Trophoblast cell (in vitro differentiated cells and primary cell): ENCODE results near the gene ITPK1.
A peak's percentile ranks its signal among the peaks of the same experiment; 100 is the strongest.

Experiments used
- DNase-seq, 2 donors: peaks; one replicate each; pipeline ENCODE4 v3.0.0-alpha.2; 2016
- H2AFZ ChIP-seq: 2 replicates; pipeline ENCODE4 v1.6.1; 2013; ENCODE audit warnings: low read length, moderate library complexity, mild to moderate bottlenecking; ENCODE audit not compliant: insufficient read depth, poor library complexity
- H2AK5ac ChIP-seq: 2 replicates; pipeline ENCODE4 v1.6.1; 2013; ENCODE audit warnings: mild to moderate bottlenecking, low read length
- H2BK120ac ChIP-seq: 2 replicates; pipeline ENCODE4 v1.6.1; 2013; ENCODE audit warnings: low read length, mild to moderate bottlenecking, moderate library complexity; ENCODE audit not compliant: insufficient read depth, poor library complexity
- H2BK12ac ChIP-seq: 2 replicates; pipeline ENCODE4 v1.6.1; 2013; ENCODE audit warnings: mild to moderate bottlenecking, low read length, moderate library complexity
- H2BK5ac ChIP-seq: 2 replicates; pipeline ENCODE4 v1.6.1; 2013; ENCODE audit warnings: low read length, low read depth, moderate library complexity, mild to moderate bottlenecking; ENCODE audit not compliant: poor library complexity
- H3K14ac ChIP-seq: 2 replicates; pipeline ENCODE4 v1.6.1; 2013; ENCODE audit warnings: mild to moderate bottlenecking, low read length
- H3K18ac ChIP-seq: 2 replicates; pipeline ENCODE4 v1.6.1; 2013; ENCODE audit warnings: mild to moderate bottlenecking, low read length
- H3K23ac ChIP-seq: 2 replicates; pipeline ENCODE4 v1.6.1; 2013; ENCODE audit warnings: low read length
- H3K27ac ChIP-seq: 2 replicates; pipeline ENCODE4 v1.5.1; 2013; ENCODE audit warnings: low read depth, mild to moderate bottlenecking, inconsistent platforms, low read length, moderate library complexity
- H3K27me3 ChIP-seq: 2 replicates; pipeline ENCODE4 v1.6.1; 2013; ENCODE audit warnings: inconsistent platforms, mild to moderate bottlenecking, low read length, moderate library complexity; ENCODE audit not compliant: insufficient read depth
- H3K36me3 ChIP-seq, 2 experiments: 1 replicate in 1 of 2; 2 replicates in 1 of 2; pipeline ENCODE4 v1.6.1; 2013; ENCODE audit warnings: low read length in 2 of 2, mild to moderate bottlenecking in 2 of 2, moderate library complexity in 1 of 2; ENCODE audit not compliant: insufficient read depth in 2 of 2, control insufficient read depth in 1 of 2
- H3K4ac ChIP-seq: 2 replicates; pipeline ENCODE4 v1.6.1; 2013; ENCODE audit warnings: low read depth, mild to moderate bottlenecking, low read length, moderate library complexity
- H3K4me1 ChIP-seq, 2 experiments: 1 replicate in 1 of 2; 2 replicates in 1 of 2; pipeline ENCODE4 v1.6.1; 2013; ENCODE audit warnings: low read length in 2 of 2, mild to moderate bottlenecking in 2 of 2, moderate library complexity in 1 of 2; ENCODE audit not compliant: insufficient read depth in 2 of 2, control insufficient read depth in 1 of 2
- H3K4me2 ChIP-seq: 2 replicates; pipeline ENCODE4 v1.6.1; 2013; ENCODE audit warnings: inconsistent platforms, mild to moderate bottlenecking, low read length, moderate library complexity
- H3K4me3 ChIP-seq: 2 replicates; pipeline ENCODE4 v1.5.1; 2013; ENCODE audit warnings: mild to moderate bottlenecking, low read depth, low read length, inconsistent platforms
- H3K79me1 ChIP-seq: one replicate; pipeline ENCODE4 v1.6.1; 2013; ENCODE audit warnings: low read length
- H3K79me2 ChIP-seq: 2 replicates; pipeline ENCODE4 v1.6.1; 2013; ENCODE audit warnings: low read length, mild to moderate bottlenecking; ENCODE audit not compliant: control insufficient read depth, insufficient read depth, poor library complexity
- H3K9ac ChIP-seq: 2 replicates; pipeline ENCODE4 v1.6.1; 2013; ENCODE audit warnings: mild to moderate bottlenecking, low read length
- H3K9me3 ChIP-seq: 2 replicates; pipeline ENCODE4 v1.6.1; 2013; ENCODE audit warnings: low read depth, mild to moderate bottlenecking, control low read depth, inconsistent platforms, low read length; ENCODE audit not compliant: insufficient read depth
- H4K12ac ChIP-seq: 2 replicates; pipeline ENCODE4 v1.6.1; 2013; ENCODE audit warnings: low read depth, mild to moderate bottlenecking, low read length, moderate library complexity
- H4K8ac ChIP-seq: 2 replicates; pipeline ENCODE4 v1.6.1; 2013; ENCODE audit warnings: low read depth, mild to moderate bottlenecking, low read length, moderate library complexity
- H4K91ac ChIP-seq: one replicate; pipeline ENCODE4 v1.6.1; 2013; ENCODE audit warnings: low read depth, mild to moderate bottlenecking, low read length, moderate library complexity
- whole genome bisulfite sequencing: extraction: QIAGEN DNeasy Blood & Tissue Kit; methylation state at CpG from one replicate; pipeline ENCODE4 v1.1.7; 2013; ENCODE audit warnings: missing lambda C conversion rate; ENCODE audit not compliant: insufficient read length, insufficient coverage; ENCODE audit errors: extremely low coverage; 5-methylcytosine and 5-hydroxymethylcytosine counted together

The ITPK1 gene

GRCh38 chr14:93015505-93015904, 100.2 kb downstream of the ITPK1 start:
- H2AK5ac ChIP-seq, result no peak overlapping the region
- H3K36me3 ChIP-seq, result no peaks in the 10 kb centered on the region
- H3K9ac ChIP-seq, result no peak overlapping the region
- H2BK120ac ChIP-seq, result no peak overlapping the region
- no peak overlapping the region for H4K12ac ChIP-seq
- H3K27ac ChIP-seq, result no peak overlapping the region
- H3K79me2 ChIP-seq, result no peaks in the 10 kb centered on the region
- WGBS, result no CpG with 5 or more reads among the region's 15 CpGs
- no peak overlapping the region for H4K8ac ChIP-seq
- no peak overlapping the region for H3K23ac ChIP-seq
- H2BK5ac ChIP-seq, result no peak overlapping the region
- H4K91ac ChIP-seq, result no peak overlapping the region
- H3K27me3 ChIP-seq, result no peaks in the 10 kb centered on the region
- no peak overlapping the region for H2BK12ac ChIP-seq
- no peak for DNase-seq
- H3K4ac ChIP-seq, result no peak overlapping the region
- H3K14ac ChIP-seq, result no peak overlapping the region
- H3K4me1 ChIP-seq, result no peaks in the 10 kb centered on the region
- H3K4me2 ChIP-seq, result no peak overlapping the region
- H3K4me3 ChIP-seq, result no peak overlapping the region
- H2AFZ ChIP-seq, result no peak overlapping the region
- H3K79me1 ChIP-seq, result no peaks in the 10 kb centered on the region
- no peak overlapping the region for H3K18ac ChIP-seq
- H3K9me3 ChIP-seq, result no peaks in the 10 kb centered on the region

GRCh38 chr14:93015064-93015463, 100.7 kb downstream of the ITPK1 start:
- Histone ChIP-seq H3K27me3 (no peaks in the 10 kb centered on the region), H4K12ac (no peak overlapping the region), H3K4me3 (no peak overlapping the region), H3K9me3 (no peaks in the 10 kb centered on the region), H3K14ac (no peak overlapping the region), H3K4me1 (no peaks in the 10 kb centered on the region), H3K18ac (no peak overlapping the region), H2AK5ac (no peak overlapping the region), H3K36me3 (no peaks in the 10 kb centered on the region), H2AFZ (no peak overlapping the region), H3K27ac (no peak overlapping the region), H2BK5ac (no peak overlapping the region), H4K8ac (no peak overlapping the region), H3K4ac (no peak overlapping the region), H3K79me1 (no peaks in the 10 kb centered on the region), H4K91ac (no peak overlapping the region), H2BK120ac (no peak overlapping the region), H3K9ac (no peak overlapping the region), H3K4me2 (no peak overlapping the region), H3K79me2 (no peaks in the 10 kb centered on the region), H3K23ac (no peak overlapping the region), H2BK12ac (no peak overlapping the region)
- no peak for DNase-seq
- no CpG with 5 or more reads among the region's 5 CpGs for WGBS

- Histone ChIP-seq H2AFZ (no peak overlapping the region), H2BK120ac (no peak overlapping the region), H3K4me1 (no peaks in the 10 kb centered on the region), H3K4ac (no peak overlapping the region), H3K4me2 (no peak overlapping the region), H2BK12ac (no peak overlapping the region), H4K8ac (no peak overlapping the region), H4K12ac (no peak overlapping the region), H4K91ac (no peak overlapping the region), H3K27ac (no peak overlapping the region), H3K4me3 (no peak overlapping the region), H3K14ac (no peak overlapping the region), H3K36me3 (no peaks in the 10 kb centered on the region), H3K9ac (no peak overlapping the region), H3K9me3 (peaks cover 1% of the 10 kb centered on the region), H3K23ac (no peak overlapping the region), H3K79me1 (no peaks in the 10 kb centered on the region), H3K79me2 (no peaks in the 10 kb centered on the region), H3K18ac (no peak overlapping the region), H2AK5ac (no peak overlapping the region), H2BK5ac (no peak overlapping the region), H3K27me3 (no peaks in the 10 kb centered on the region)
- no peak for DNase-seq
- no CpG with 5 or more reads among the region's 20 CpGs for WGBS
Measured at GRCh38 chr14:93014058-93015023, 101.4 kb downstream of the ITPK1 start.

- Histone ChIP-seq H2BK12ac (no peak overlapping the region), H3K36me3 (no peaks in the 10 kb centered on the region), H3K9ac (no peak overlapping the region), H3K4me3 (no peak overlapping the region), H2BK5ac (no peak overlapping the region), H3K27me3 (no peaks in the 10 kb centered on the region), H3K27ac (peak overlapping the region; percentile 12), H2AK5ac (no peak overlapping the region), H3K79me1 (no peaks in the 10 kb centered on the region), H4K8ac (no peak overlapping the region), H4K91ac (no peak overlapping the region), H3K23ac (no peak overlapping the region), H3K14ac (no peak overlapping the region), H3K9me3 (peaks cover 4% of the 10 kb centered on the region), H3K18ac (no peak overlapping the region), H3K4me2 (no peak overlapping the region), H3K79me2 (no peaks in the 10 kb centered on the region), H3K4ac (no peak overlapping the region), H2BK120ac (no peak overlapping the region), H2AFZ (no peak overlapping the region), H4K12ac (no peak overlapping the region), H3K4me1 (no peaks in the 10 kb centered on the region)
- WGBS, result no CpG with 5 or more reads among the region's 10 CpGs
- no peak for DNase-seq
Measured at GRCh38 chr14:93012951-93013719, 102.6 kb downstream of the ITPK1 start.
